Measurements from ENCODE around the gene DCANP1.
A peak's percentile ranks its signal among the peaks of the same experiment; 100 is the strongest.
"Not testable (repeated sequence)": the region's sequence is repeated elsewhere in the genome, so short reads cannot be mapped to it uniquely, and the experiment has no call there.

Gene DCANP1

GRCh38 chr5:135447298-135447929 is at the start of gene DCANP1:
Gene DCANP1 (minus strand): TSS chr5:135447348. CDS start chr5:135447108, 240 bp downstream.
- Histone ChIP-seq H3K9me3 (ENCODE audit: low read length) (no peaks in the 10 kb centered on the region), H3K4me1 (ENCODE audit: insufficient read depth, low read length) (peaks cover 12% of the 10 kb centered on the region), H3K4me3 (ENCODE audit: low read depth in 1 of 2, low read length in 2 of 2) (no peak within 1 kb of the TSS), H3K36me3 (ENCODE audit: insufficient read depth, low read length) (no peaks in the 10 kb centered on the region), H3K27me3 (ENCODE audit: control insufficient read depth in 1 of 2, insufficient read depth in 2 of 2, low read length in 2 of 2) (no peaks in the 10 kb centered on the region), H3K27ac (ENCODE audit: low read depth, low read length) (no peak within 1 kb of the TSS), H3K9ac (ENCODE audit: low read length) (no peak within 1 kb of the TSS)

GRCh38 chr5:135495531-135495930 is 48.4 kb upstream of the DCANP1 start:
- not testable (repeated sequence) for H3K9ac ChIP-seq (ENCODE audit: low read length); H3K4me1 ChIP-seq (ENCODE audit: insufficient read depth, low read length); H3K36me3 ChIP-seq (ENCODE audit: insufficient read depth, low read length); H3K27ac ChIP-seq (ENCODE audit: low read depth, low read length); H3K9me3 ChIP-seq (ENCODE audit: low read length); H3K4me3 ChIP-seq (ENCODE audit: low read depth in 1 of 2, low read length in 2 of 2)
- H3K27me3 ChIP-seq (ENCODE audit: control insufficient read depth in 1 of 2, insufficient read depth in 2 of 2, low read length in 2 of 2), result peaks cover 4 to 17% of the 10 kb centered on the region in 2 donors

GRCh38 chr5:135494196-135494595 is 47.0 kb upstream of the DCANP1 start:
- H3K4me3 ChIP-seq (ENCODE audit: low read depth in 1 of 2, low read length in 2 of 2), result no peak overlapping the region
- no peak overlapping the region for H3K9ac ChIP-seq (ENCODE audit: low read length)
- H3K9me3 ChIP-seq (ENCODE audit: low read length), result no peaks in the 10 kb centered on the region
- H3K27ac ChIP-seq (ENCODE audit: low read depth, low read length), result no peak overlapping the region
- peaks cover 17 to 30% of the 10 kb centered on the region in 2 donors for H3K27me3 ChIP-seq (ENCODE audit: control insufficient read depth in 1 of 2, insufficient read depth in 2 of 2, low read length in 2 of 2)
- H3K4me1 ChIP-seq (ENCODE audit: insufficient read depth, low read length), result peaks cover 8% of the 10 kb centered on the region
- H3K36me3 ChIP-seq (ENCODE audit: insufficient read depth, low read length), result no peaks in the 10 kb centered on the region

- no peak overlapping the region for H3K4me3 ChIP-seq (ENCODE audit: low read depth in 1 of 2, low read length in 2 of 2)
- no peak overlapping the region for H3K27ac ChIP-seq (ENCODE audit: low read depth, low read length)
- H3K4me1 ChIP-seq (ENCODE audit: insufficient read depth, low read length), result peaks cover 14% of the 10 kb centered on the region
- H3K36me3 ChIP-seq (ENCODE audit: insufficient read depth, low read length), result no peaks in the 10 kb centered on the region
- no peaks in the 10 kb centered on the region for H3K9me3 ChIP-seq (ENCODE audit: low read length)
- peaks cover 21 to 36% of the 10 kb centered on the region in 2 donors for H3K27me3 ChIP-seq (ENCODE audit: control insufficient read depth in 1 of 2, insufficient read depth in 2 of 2, low read length in 2 of 2)
- H3K9ac ChIP-seq (ENCODE audit: low read length), result no peak overlapping the region
Measured at GRCh38 chr5:135493406-135494180, 46.4 kb upstream of the DCANP1 start.

GRCh38 chr5:135492319-135492626 is 45.1 kb upstream of the DCANP1 start:
- Histone ChIP-seq H3K4me3 (ENCODE audit: low read depth in 1 of 2, low read length in 2 of 2) (no peak overlapping the region), H3K36me3 (ENCODE audit: insufficient read depth, low read length) (no peaks in the 10 kb centered on the region), H3K4me1 (ENCODE audit: insufficient read depth, low read length) (peaks cover 22% of the 10 kb centered on the region), H3K27ac (ENCODE audit: low read depth, low read length) (no peak overlapping the region), H3K27me3 (ENCODE audit: control insufficient read depth in 1 of 2, insufficient read depth in 2 of 2, low read length in 2 of 2) (peaks cover 34 to 48% of the 10 kb centered on the region in 2 donors), H3K9me3 (ENCODE audit: low read length) (no peaks in the 10 kb centered on the region), H3K9ac (ENCODE audit: low read length) (no peak overlapping the region)

- H3K9me3 ChIP-seq (ENCODE audit: low read length), result no peaks in the 10 kb centered on the region
- H3K27ac ChIP-seq (ENCODE audit: low read depth, low read length), result no peak overlapping the region
- no peak overlapping the region for H3K9ac ChIP-seq (ENCODE audit: low read length)
- H3K4me3 ChIP-seq (ENCODE audit: low read depth in 1 of 2, low read length in 2 of 2), result no peak overlapping the region
- H3K4me1 ChIP-seq (ENCODE audit: insufficient read depth, low read length), result peaks cover 22% of the 10 kb centered on the region
- H3K36me3 ChIP-seq (ENCODE audit: insufficient read depth, low read length), result no peaks in the 10 kb centered on the region
- peaks cover 39 to 54% of the 10 kb centered on the region in 2 donors for H3K27me3 ChIP-seq (ENCODE audit: control insufficient read depth in 1 of 2, insufficient read depth in 2 of 2, low read length in 2 of 2)
Measured at GRCh38 chr5:135491552-135492318, 44.6 kb upstream of the DCANP1 start.

- Histone ChIP-seq H3K9me3 (ENCODE audit: low read length) (no peaks in the 10 kb centered on the region), H3K9ac (ENCODE audit: low read length) (no peak overlapping the region), H3K27me3 (ENCODE audit: control insufficient read depth in 1 of 2, insufficient read depth in 2 of 2, low read length in 2 of 2) (peaks cover 43 to 55% of the 10 kb centered on the region in 2 donors), H3K27ac (ENCODE audit: low read depth, low read length) (no peak overlapping the region), H3K36me3 (ENCODE audit: insufficient read depth, low read length) (no peaks in the 10 kb centered on the region), H3K4me3 (ENCODE audit: low read depth in 1 of 2, low read length in 2 of 2) (no peak overlapping the region), H3K4me1 (ENCODE audit: insufficient read depth, low read length) (peaks cover 22% of the 10 kb centered on the region)
Measured at GRCh38 chr5:135491038-135491551, 43.9 kb upstream of the DCANP1 start.

GRCh38 chr5:135490245-135491037 is 43.3 kb upstream of the DCANP1 start:
- Histone ChIP-seq H3K36me3 (ENCODE audit: insufficient read depth, low read length) (no peaks in the 10 kb centered on the region), H3K4me1 (ENCODE audit: insufficient read depth, low read length) (peaks cover 22% of the 10 kb centered on the region), H3K9ac (ENCODE audit: low read length) (no peak overlapping the region), H3K27ac (ENCODE audit: low read depth, low read length) (no peak overlapping the region), H3K9me3 (ENCODE audit: low read length) (no peaks in the 10 kb centered on the region), H3K4me3 (ENCODE audit: low read depth in 1 of 2, low read length in 2 of 2) (no peak overlapping the region), H3K27me3 (ENCODE audit: control insufficient read depth in 1 of 2, insufficient read depth in 2 of 2, low read length in 2 of 2) (peaks cover 43 to 55% of the 10 kb centered on the region in 2 donors)

GRCh38 chr5:135489466-135490244 is 42.5 kb upstream of the DCANP1 start:
- H3K27me3 ChIP-seq (ENCODE audit: control insufficient read depth in 1 of 2, insufficient read depth in 2 of 2, low read length in 2 of 2), result peaks cover 43 to 59% of the 10 kb centered on the region in 2 donors
- H3K9ac ChIP-seq (ENCODE audit: low read length), result no peak overlapping the region

GRCh38 chr5:135488727-135489465 is 41.7 kb upstream of the DCANP1 start:
- Histone ChIP-seq H3K27ac (ENCODE audit: low read depth, low read length) (no peak overlapping the region), H3K4me3 (ENCODE audit: low read depth in 1 of 2, low read length in 2 of 2) (peak overlapping the region; percentile 46 to 47), H3K9ac (ENCODE audit: low read length) (no peak overlapping the region), H3K27me3 (ENCODE audit: control insufficient read depth in 1 of 2, insufficient read depth in 2 of 2, low read length in 2 of 2) (peaks cover 43 to 61% of the 10 kb centered on the region in 2 donors), H3K9me3 (ENCODE audit: low read length) (no peaks in the 10 kb centered on the region), H3K4me1 (ENCODE audit: insufficient read depth, low read length) (peaks cover 22% of the 10 kb centered on the region), H3K36me3 (ENCODE audit: insufficient read depth, low read length) (no peaks in the 10 kb centered on the region)

More at GRCh38 chr5:135489466-135490244, 42.5 kb upstream of the DCANP1 start:
- Histone ChIP-seq H3K4me3 (ENCODE audit: low read depth in 1 of 2, low read length in 2 of 2) (peak overlapping the region; percentile 46 to 47), H3K27ac (ENCODE audit: low read depth, low read length) (no peak overlapping the region), H3K36me3 (ENCODE audit: insufficient read depth, low read length) (no peaks in the 10 kb centered on the region), H3K4me1 (ENCODE audit: insufficient read depth, low read length) (peaks cover 22% of the 10 kb centered on the region), H3K9me3 (ENCODE audit: low read length) (no peaks in the 10 kb centered on the region)
